Measurements from ENCODE around the gene RAB3IL1. TPM values are rescaled to one million over a fixed set of nuclear protein-coding genes. Genes with fewer than 3 reads are reported as not detected.

The RAB3IL1 gene
- total and polyA plus RNA-seq, 8 donors, result 0.58 to 13.3 (median 10.1) TPM; not detected in 1

DNA sequence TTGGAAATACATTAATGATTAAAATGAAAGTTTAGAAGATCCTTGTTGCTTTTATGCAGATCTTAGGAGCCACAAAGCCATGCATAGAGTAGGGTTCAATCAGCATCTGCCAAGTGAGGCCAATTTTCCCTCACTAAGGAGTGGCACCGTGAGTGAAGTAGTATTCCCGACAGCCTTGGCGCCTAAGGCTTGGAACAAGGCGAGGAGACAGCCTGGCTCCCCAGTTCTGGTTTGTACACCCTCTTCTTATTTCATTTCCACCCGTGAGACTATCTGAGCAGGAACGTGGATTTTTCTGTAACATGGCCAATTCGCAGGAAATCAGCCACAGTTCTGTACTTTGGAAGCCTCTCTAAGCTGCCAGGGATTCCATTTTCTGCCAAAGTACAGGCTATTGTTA, 66.7 kb downstream of the RAB3IL1 start:
- Histone ChIP-seq H3K27ac (no peak overlapping the region), H3K4me3 (no peak overlapping the region), H3K9me3 (no peaks in the 10 kb centered on the region), H3K4me1 (no peaks in the 10 kb centered on the region), H3K27me3 (no peaks in the 10 kb centered on the region), H3K36me3 (peaks cover 0 to 79% (median 19%) of the 10 kb centered on the region in 4 donors)
- intact Hi-C loops (cut with DNase I; ENCODE audit: low total_unique reads), result no loop called here
- 73 to 77% (median 75%) methylated on average over 7 of the region's 7 CpGs for WGBS, 5 donors
- TF ChIP-seq EP300 (IDR thresholded peaks at IDR 0.05), result no peak
- TF ChIP-seq, protein P1, sequence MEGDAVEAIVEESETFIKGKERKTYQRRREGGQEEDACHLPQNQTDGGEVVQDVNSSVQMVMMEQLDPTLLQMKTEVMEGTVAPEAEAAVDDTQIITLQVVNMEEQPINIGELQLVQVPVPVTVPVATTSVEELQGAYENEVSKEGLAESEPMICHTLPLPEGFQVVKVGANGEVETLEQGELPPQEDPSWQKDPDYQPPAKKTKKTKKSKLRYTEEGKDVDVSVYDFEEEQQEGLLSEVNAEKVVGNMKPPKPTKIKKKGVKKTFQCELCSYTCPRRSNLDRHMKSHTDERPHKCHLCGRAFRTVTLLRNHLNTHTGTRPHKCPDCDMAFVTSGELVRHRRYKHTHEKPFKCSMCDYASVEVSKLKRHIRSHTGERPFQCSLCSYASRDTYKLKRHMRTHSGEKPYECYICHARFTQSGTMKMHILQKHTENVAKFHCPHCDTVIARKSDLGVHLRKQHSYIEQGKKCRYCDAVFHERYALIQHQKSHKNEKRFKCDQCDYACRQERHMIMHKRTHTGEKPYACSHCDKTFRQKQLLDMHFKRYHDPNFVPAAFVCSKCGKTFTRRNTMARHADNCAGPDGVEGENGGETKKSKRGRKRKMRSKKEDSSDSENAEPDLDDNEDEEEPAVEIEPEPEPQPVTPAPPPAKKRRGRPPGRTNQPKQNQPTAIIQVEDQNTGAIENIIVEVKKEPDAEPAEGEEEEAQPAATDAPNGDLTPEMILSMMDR (IDR thresholded peaks at IDR 0.05), result no peak
- no peak for TF ChIP-seq POLR2A (IDR thresholded peaks at IDR 0.05)
- no peak for TF ChIP-seq POLR2AphosphoS5 (IDR thresholded peaks at IDR 0.05)
- DNase-seq, result no peak

DNA sequence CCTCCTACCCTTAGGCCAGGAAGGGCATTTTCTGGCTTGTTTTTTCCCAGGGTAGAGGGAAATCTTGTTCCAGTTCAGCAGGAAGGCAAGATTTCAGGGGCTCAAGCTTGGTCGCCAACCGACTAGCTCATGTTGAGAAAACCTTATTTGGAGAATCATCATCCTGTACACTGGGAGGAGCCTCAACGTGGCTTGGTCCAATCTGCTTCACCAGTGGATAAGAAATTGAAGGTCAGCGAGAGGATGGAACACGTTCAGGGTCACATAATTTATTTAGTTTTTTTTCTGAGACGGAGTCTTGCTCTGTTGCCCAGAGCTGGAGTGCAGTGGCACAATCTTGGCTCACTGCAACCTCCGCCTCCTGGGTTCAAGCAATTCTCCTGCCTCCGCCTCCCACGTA, 68.7 kb downstream of the RAB3IL1 start:
- no peak overlapping the region for H3K27ac ChIP-seq
- no peaks in the 10 kb centered on the region for H3K4me1 ChIP-seq
- no peaks in the 10 kb centered on the region for H3K27me3 ChIP-seq
- no peak overlapping the region for H3K4me3 ChIP-seq
- intact Hi-C loops (cut with DNase I; ENCODE audit: low total_unique reads), result no loop called here
- no peak for TF ChIP-seq POLR2A (IDR thresholded peaks at IDR 0.05)
- no peak for TF ChIP-seq POLR2AphosphoS5 (IDR thresholded peaks at IDR 0.05)
- no peak for TF ChIP-seq EP300 (IDR thresholded peaks at IDR 0.05)
- TF ChIP-seq, protein P1 (IDR thresholded peaks at IDR 0.05), result no peak
- H3K9me3 ChIP-seq, result no peaks in the 10 kb centered on the region
- peaks cover 0 to 74% (median 19%) of the 10 kb centered on the region in 4 donors for H3K36me3 ChIP-seq
- 89 to 95% (median 93%) methylated on average over 9 of the region's 9 CpGs for WGBS, 5 donors
- DNase-seq, result no peak

DNA sequence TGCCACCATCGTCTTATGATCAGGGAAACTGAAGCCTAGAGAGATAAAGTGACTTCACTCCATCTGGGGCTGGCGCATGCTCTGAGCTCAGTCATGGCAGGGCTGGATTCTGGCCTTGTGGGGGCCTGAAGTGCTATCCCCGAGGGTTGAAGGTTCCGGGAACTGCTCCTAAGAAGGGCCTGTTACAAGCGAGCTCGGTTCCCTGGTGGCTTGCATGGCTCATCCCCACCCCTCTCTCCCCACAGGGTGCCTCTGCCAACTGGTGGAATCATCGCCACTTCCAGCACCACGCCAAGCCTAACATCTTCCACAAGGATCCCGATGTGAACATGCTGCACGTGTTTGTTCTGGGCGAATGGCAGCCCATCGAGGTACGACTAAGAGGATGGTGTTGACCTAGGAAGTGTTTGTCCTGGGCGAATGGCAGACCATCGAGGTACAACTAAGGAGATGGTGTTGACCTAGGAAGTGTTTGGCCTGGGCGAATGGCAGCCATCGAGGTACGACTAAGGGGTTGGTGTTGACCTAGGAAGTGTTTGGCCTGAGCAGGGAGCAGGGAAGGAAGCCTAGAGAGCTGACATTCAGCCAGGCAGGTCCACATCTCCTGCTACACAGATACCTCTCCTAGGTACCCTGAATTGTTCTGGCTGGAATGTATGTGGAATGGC, 69.3 kb downstream of the RAB3IL1 start:
- H3K27me3 ChIP-seq, result no peaks in the 10 kb centered on the region
- peak in 1 of 2 donors; percentile 1 for DNase-seq
- peaks cover 0 to 76% (median 20%) of the 10 kb centered on the region in 4 donors for H3K36me3 ChIP-seq
- WGBS, 5 donors, result 87 to 95% (median 93%) methylated on average over 18 of the region's 18 CpGs
- no peaks in the 10 kb centered on the region for H3K4me1 ChIP-seq
- no peak overlapping the region for H3K27ac ChIP-seq
- no peak overlapping the region for H3K4me3 ChIP-seq
- no peaks in the 10 kb centered on the region for H3K9me3 ChIP-seq
- TF ChIP-seq EP300 (IDR thresholded peaks at IDR 0.05) (no peak), POLR2AphosphoS5 (IDR thresholded peaks at IDR 0.05) (no peak), POLR2A (IDR thresholded peaks at IDR 0.05) (no peak)
- TF ChIP-seq, protein P1 (IDR thresholded peaks at IDR 0.05), result no peak
- intact Hi-C loops (cut with DNase I; ENCODE audit: low total_unique reads), result no loop called here

Small RNA genes lying within 50 kb of the gene (small RNA-seq; reads per million reads assigned to genes)
- gene MIR6746 (0 reads per million in 4 donors), gene RNU6-1243P (0 reads per million in 4 donors)

Other genes starting within 250 kb of the RAB3IL1 start
- gene DAGLA, start 237.2 kb downstream of the RAB3IL1 start, total RNA-seq, result 10 to 100 TPM in 1 of 5 donors, 1 to 10 TPM in 2, under 1 TPM in 2; under 0.01 to 27.2 (median 1.3) TPM
- 1 to 10 TPM in 1 of 3 donors, under 1 TPM in 2; 0.15 to 3.2 (median 0.75) TPM for gene DAGLA, start 237.2 kb downstream of the RAB3IL1 start, polyA plus RNA-seq
- gene MYRF, start 164.9 kb downstream of the RAB3IL1 start, total RNA-seq, result 100 to 1,000 TPM in 3 of 5 donors, 10 to 100 TPM in 1, 1 to 10 TPM in 1; 6.4 to 527 (median 240) TPM
- gene MYRF, start 164.9 kb downstream of the RAB3IL1 start, polyA plus RNA-seq, result 10 to 100 TPM; 19.0 to 45.9 (median 20.5) TPM
- 10 to 100 TPM in 4 of 5 donors, not detected in 1; 24.1 to 50.3 (median 42.8) TPM for gene TMEM258, start 125.0 kb downstream of the RAB3IL1 start, total RNA-seq
- 100 to 1,000 TPM; 184 to 274 (median 210) TPM for gene TMEM258, start 125.0 kb downstream of the RAB3IL1 start, polyA plus RNA-seq
- gene FEN1, start 124.7 kb downstream of the RAB3IL1 start, total RNA-seq, result 10 to 100 TPM in 2 of 5 donors, 1 to 10 TPM in 2, not detected in 1; 4.2 to 24.6 (median 10.4) TPM
- 10 to 100 TPM in 1 of 3 donors, 1 to 10 TPM in 2; 5.0 to 14.3 (median 10.0) TPM for gene FEN1, start 124.7 kb downstream of the RAB3IL1 start, polyA plus RNA-seq
- gene FADS1, start 100.6 kb downstream of the RAB3IL1 start, total RNA-seq, result 10 to 100 TPM in 4 of 5 donors, not detected in 1; 11.7 to 56.5 (median 17.3) TPM
- gene FADS1, start 100.6 kb downstream of the RAB3IL1 start, polyA plus RNA-seq, result 1 to 10 TPM; 1.8 to 6.4 (median 4.1) TPM
- gene FADS2, start 89.3 kb downstream of the RAB3IL1 start, total RNA-seq, result 10 to 100 TPM in 3 of 5 donors, 1 to 10 TPM in 1, not detected in 1; 9.6 to 15.2 (median 14.0) TPM
- 10 to 100 TPM in 1 of 3 donors, 1 to 10 TPM in 2; 3.5 to 17.1 (median 6.4) TPM for gene FADS2, start 89.3 kb downstream of the RAB3IL1 start, polyA plus RNA-seq
- 100 to 1,000 TPM in 1 of 5 donors, 10 to 100 TPM in 3, 1 to 10 TPM in 1; 2.6 to 140 (median 22.8) TPM for gene FADS3, start 26.0 kb downstream of the RAB3IL1 start, total RNA-seq
- gene FADS3, start 26.0 kb downstream of the RAB3IL1 start, polyA plus RNA-seq, result 10 to 100 TPM in 1 of 3 donors, 1 to 10 TPM in 2; 7.5 to 23.3 (median 7.9) TPM
- 10 to 100 TPM in 2 of 5 donors, 1 to 10 TPM in 2, not detected in 1; 1.2 to 27.4 (median 6.6) TPM for gene BEST1, start 32.8 kb upstream of the RAB3IL1 start, total RNA-seq
- gene BEST1, start 32.8 kb upstream of the RAB3IL1 start, polyA plus RNA-seq, result 1 to 10 TPM; 3.4 to 3.8 (median 3.7) TPM
- 1,000 to 10,000 TPM in 4 of 5 donors, 100 to 1,000 TPM in 1; 703 to 2,177 (median 1,757) TPM for gene FTH1, start 50.1 kb upstream of the RAB3IL1 start, total RNA-seq
- 1,000 to 10,000 TPM; 4,996 to 8,523 (median 5,775) TPM for gene FTH1, start 50.1 kb upstream of the RAB3IL1 start, polyA plus RNA-seq
- 10 to 100 TPM in 3 of 5 donors, 1 to 10 TPM in 2; 4.1 to 32.1 (median 14.3) TPM for gene INCENP, start 206.4 kb upstream of the RAB3IL1 start, total RNA-seq
- 1 to 10 TPM; 2.6 to 5.6 (median 4.5) TPM for gene INCENP, start 206.4 kb upstream of the RAB3IL1 start, polyA plus RNA-seq

Data from stomach (tissue), 9 donors.